DLD1 (cell line): ENCODE measurements around the gene GPC3.
"Not testable (repeated sequence)": the region's sequence is repeated elsewhere in the genome, so short reads cannot be mapped to it uniquely, and the experiment has no call there.

Source experiments
- in situ Hi-C: cut with HindIII; loops from 2 replicates; pipeline ENCODE4 v1.10.0; 2017; ENCODE audit warnings: low sequenced_read_pairs

GPC3 gene

DNA sequence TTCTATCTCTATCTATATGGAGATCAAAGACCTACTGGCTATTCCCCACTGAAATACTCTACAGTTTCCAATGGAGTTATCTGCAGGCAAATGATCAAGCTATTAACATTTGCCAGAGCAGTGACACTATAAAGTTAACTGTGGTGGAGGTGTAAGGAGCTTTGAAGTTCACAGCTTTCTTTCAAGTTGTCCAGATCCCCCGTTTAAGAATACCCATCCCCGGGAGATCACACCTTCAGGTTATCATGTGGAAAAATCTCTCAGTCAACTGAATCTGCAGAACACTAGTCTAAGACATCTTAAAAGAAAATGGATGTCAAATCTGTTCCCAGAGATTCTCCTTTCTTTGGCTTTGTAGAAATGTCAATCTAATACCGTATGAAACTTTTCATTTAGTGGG lies 80.1 kb downstream of the GPC3 start:
- in situ Hi-C loops: no loop called here

DNA sequence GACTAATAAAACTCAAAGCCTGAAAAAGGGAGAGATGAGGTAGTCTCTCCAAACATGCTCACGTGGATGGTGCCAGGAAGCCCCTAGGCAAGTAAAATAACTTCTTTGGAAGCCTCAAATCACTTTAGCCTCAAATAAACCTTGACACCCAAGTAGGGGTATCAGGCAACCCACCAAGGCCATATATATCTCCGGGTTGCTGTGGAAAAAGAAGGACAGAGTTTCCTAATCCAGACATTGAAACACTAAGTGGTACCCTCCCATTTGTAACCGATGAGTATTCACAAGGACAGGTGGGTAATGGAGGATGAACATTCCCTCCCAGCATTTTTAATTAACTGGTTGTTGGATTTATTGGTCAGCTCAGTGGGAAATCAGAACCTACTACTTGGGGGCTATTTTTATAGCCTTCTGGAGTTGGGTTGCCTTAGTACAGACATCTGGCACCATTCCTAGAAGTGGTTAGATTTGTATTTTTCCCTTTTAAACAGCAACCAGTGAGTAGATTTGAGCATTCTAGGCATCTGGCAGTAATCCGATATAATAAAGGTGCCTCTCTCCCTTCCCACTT lies 87.7 kb downstream of the GPC3 start:
- in situ Hi-C loops: no loop called here

DNA sequence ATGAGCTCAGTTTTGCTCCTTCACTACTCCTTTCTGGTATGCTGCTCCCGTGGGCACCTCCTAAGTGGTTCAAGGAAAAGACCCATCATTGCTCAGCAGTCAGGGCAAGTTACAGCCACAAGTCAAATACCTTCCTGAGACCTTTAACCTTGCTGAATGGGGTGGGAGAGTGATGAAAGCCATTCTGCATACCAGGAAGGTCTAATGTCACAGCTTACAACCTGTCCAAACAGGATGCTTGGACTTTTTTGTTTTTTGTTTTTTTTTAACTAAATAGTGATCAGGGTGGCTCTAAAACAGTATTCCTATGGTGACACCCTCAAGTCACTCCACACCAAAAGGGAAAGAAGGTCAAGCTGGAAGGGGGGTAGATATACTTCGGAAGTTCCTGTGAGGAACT lies 93.1 kb downstream of the GPC3 start:
- in situ Hi-C loops: no loop called here

DNA sequence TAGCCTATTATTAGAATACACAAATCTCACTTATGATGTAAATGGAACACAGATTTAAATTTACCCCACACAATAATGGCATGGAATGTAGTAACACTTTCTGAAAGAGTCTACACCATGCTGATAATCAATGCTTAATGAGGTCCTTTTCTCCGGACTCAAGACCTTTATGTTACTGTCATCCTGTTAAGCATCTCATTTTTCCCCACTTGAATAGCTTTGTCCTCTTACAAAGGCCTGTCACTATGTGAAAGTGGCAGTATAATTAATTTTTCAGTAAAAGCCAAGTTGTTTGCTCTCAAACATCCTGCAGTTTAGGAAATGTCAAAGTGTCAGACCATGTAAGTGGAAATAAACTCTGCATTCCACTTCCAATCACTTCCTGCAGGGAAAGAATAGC lies 96.4 kb downstream of the GPC3 start:
- in situ Hi-C loops: no loop called here

DNA sequence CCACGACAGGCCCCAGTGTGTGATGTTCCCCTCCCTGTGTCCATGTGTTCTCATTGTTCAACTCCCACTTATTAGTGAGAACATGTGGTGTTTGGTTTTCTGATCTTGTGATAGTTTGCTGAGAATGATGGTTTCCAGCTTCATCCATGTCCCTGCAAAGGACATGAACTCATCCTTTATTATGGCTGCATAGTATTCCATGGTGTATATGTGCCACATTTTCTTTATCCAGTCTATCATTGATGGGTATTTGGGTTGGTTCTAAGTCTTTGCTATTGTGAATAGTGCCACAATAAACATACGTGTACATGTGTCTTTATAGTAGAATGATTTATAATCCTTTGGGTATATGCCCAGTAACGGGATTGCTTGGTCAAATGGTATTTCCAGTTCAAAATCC lies 97.3 kb downstream of the GPC3 start:
- in situ Hi-C loops: not testable (repeated sequence)

DNA sequence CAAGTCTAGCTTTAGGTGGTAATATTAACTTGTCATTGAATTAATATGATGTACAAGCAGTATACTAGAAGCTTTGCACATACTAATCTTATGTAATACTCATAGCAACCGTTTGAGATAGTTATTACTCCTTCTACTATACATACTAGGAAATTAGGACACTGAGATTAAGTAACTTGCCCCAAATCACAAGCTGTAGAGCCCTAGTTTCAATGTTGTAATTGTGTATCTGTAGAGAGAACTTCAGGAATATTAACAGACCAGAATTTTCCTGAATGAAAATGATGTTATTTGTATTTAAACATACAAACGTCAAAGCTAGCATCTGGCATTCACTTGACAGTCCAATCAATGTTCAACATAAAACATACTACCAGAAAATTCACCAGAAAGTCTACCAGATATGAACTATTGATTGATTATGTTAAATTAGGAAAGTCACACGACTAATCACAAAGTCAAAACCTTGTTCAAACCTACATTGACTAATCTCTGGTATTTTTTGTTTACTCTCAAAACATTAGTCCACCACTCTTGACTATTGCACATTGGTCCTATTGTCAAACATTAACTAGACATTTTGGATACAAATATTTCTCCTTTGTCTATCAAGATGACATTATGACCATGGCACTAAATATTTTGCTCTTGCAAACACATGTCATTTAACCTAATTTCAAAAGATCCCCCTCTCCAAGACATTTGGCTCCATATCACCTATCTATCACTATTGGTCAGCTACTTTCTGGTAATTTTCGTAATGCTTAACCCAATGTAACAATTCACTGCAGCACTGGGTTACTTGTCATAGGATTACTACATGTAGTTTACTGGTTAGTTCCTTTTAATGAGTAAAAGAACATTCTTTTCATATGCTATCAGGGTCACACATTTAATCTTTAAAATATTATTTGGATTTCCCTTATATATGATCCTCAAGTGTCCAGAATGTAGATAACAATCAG lies 100.7 kb downstream of the GPC3 start:
- in situ Hi-C loops: no loop called here

DNA sequence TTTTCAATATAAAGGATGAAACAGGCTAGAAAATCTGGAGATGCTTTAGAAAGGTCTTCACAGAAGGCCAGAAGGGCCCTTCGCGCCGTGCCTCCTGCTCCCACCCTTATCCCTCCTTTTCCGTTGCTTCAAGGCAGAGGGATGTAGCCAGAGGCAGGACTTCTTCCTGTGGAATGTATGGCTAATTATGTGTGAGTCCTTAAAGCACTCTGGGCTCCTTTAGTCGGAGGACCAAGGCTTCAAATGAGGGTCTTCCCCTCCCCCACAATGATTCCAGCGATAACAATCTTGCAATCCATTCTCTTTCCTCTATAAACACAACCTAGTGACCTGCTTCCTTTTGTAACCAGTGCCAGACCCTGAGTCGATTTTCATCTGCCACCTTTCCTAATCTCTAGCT lies 103.5 kb downstream of the GPC3 start:
- in situ Hi-C loops: no loop called here

DNA sequence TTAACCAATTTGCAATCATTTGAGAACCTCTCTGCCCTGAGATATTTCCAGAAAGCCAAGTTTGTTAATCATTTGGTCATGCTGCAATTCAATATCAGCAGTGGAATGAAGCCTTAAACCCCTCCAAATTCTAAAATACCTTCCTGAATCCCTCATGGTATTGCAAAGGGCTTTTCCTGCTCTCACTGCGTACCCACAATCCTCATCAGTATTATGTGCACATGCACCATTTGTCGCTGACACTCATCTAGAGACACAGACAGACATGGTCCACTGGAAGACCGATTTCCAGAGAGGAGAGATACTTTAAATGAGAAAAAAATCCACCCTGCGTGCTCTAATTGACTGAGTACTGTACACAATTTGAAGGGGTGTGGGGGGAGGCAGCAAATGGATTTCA lies 104.4 kb downstream of the GPC3 start:
- in situ Hi-C loops: no loop called here

DNA sequence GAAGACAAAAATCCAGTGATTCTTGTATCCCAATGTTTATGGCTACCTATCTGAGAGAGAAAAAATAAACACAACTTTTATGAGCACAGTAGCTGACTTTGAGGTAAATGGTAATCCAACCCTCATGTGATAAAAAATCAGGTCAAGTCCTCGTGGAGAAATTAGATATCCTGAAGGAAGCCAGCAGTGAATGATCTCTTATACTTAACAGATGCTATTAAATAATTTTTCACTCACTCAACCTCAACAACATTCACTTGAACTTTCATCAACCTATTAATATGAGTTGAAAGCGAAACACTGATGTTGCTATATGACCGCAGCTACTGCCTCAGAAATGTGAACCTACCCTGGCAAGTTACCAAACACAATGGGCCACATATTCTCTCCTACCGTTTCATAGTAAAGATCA lies 105.4 kb downstream of the GPC3 start:
- in situ Hi-C loops: no loop called here

DNA sequence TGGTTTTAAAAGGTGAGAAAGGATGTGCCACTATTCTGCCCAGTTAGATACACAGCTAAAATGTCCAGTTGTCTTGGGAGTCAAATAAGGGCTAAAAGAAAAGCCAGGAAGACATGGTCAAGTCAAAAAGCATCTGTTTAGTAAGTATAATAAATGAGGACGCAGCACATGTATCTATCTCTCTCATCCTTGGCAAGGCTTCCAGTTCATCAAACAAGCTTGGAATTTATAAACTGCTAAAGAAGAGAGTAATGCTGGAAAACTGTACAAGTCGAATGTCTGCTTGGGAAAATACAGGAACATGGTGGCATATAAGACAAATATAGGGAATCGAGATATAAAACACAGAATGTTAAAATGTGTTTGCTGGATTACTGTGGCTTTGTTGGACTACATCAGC lies 106.7 kb downstream of the GPC3 start:
- in situ Hi-C loops: no loop called here

DNA sequence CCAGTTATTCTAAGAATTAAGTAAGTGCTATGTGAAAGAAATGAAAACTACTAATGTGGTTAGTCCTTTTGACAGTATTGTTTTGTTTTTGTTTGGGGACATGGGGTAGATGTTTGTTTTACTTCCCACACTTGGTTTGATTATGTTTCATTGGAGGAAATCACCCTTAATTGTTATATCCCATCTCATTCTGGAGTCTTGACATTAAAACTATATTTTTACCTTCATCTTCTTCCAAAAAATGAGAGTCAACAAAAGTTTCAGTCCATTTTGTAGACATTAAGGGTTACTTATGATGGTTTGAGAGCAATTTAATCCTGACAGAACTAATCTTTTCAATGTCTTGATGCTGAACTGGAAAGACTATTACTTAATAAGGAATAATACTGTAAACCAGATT lies 108.7 kb downstream of the GPC3 start:
- in situ Hi-C loops: no loop called here

DNA sequence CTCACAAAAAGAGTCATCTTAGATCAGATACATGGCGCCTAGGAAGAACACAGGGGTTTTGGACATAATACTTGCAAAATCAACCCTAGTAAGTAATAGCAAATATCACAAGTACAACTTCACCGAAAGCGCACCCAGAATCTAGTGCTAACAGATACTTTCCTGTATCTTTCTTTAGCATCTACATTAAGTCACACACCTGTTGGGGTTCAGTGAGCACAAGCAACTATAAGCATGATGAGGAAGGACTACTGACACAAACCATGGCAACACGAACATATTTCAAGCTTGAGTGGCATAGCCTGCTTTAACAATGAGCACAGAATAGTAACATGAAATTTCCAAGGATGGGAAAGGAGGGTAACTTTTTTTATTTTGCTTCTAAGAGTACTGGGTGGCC lies 116.1 kb downstream of the GPC3 start:
- in situ Hi-C loops: no loop called here

DNA sequence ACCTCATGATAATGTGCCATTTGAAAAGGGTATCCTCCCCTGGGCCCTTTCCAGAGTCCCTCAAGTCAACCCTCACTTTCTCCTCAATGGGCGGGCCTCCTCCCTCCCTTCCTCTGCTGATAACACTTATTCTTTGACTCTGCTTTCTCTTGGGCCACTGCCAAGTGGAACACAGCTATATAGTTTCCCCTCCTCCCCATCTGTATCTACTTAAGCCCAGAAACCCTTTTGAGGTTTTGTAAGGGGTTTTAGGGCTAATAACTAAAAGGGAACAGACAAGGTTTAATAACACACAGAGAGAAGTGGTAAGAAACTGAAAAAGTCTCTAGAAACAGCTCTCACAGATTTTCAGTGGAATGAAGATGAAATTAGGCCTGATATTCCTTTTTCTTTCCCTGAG lies 116.7 kb downstream of the GPC3 start:
- in situ Hi-C loops: no loop called here

DNA sequence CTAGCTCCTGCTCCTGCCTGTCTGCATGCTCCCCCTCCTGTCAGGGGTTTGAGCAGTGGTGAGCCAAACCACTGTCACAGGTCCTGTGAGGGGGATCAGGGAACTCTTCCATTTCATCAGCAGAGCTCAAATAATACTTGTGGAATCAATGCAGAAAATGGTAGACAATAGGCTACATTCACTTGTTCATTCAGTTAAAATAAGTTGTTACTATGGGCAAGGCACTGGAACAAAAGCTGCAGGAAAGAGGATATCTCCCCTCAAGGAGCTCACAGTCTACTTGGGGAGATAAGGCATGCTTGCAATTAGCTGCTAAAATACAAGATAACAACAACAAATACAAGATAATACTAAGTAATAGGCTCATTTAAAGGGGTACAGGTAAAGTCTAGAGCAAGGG lies 117.1 kb downstream of the GPC3 start:
- in situ Hi-C loops: no loop called here

DNA sequence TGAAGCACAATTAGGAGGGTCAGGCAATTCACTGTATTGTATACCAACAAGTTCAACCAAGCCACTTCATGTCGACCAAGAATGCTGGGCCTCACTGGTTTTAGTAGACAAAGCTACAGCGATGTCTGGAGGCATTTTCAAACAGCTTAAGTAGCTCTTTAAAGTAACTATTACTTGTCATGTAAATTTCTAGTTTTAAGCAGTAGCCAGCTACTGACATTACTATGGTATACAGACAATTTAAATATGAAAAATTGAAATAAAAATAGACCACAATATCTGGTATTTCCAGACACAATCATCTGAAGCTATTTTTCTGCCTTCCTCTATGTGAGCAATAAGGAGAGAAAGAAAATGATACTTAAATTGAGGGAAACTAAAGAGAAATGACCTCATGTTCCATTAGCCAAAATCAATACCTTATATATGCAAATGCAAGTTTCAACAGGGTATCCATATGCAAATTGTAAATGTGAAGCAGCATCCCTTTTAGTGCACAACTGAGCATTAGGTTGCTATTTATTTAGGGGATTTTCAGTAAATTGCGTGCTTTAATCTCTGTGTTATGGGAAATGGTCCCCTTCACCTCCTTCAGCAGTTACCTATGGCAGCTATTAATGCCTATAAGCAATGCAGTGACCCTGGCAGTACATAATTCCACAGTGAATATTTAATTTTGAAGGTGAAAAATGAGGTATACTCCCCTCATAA lies 119.5 kb downstream of the GPC3 start:
- in situ Hi-C loops: no loop called here

DNA sequence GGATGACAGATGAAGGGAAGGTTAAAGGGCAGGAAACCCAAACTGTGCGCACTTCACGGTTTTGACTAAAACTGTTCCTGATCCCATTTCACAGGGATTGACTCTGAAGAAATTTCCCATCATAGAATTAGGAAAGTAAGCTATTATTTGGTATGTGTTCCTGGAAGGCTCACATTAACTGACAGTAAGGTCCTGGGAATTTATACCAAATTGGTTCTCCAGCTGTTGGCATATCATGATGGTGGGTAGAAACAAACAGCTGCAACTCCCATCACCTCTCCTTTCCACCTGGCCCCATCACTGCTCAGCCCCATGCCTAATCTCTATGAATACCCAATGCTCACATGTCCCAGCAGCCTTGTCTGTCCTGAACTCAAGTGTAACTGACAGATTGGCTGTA lies 121.2 kb downstream of the GPC3 start:
- in situ Hi-C loops: no loop called here

DNA sequence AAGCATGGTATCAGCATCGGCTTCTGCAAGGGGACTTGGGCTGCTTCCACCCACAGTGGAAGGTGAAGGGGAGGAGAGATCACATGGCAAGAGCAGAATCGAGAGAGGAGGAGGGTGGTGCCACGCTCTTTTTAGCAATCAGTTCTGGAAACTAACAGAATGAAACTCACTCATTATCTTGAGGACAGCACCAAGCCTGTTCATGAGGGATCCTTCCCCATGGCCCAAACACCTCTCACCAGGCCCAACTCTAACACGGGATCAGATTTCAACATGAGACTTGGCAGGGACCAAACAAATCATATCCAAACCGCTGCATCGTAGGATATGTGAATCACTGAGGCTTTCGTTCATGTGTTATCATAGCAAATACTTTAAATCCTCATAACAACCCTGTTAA lies 125.5 kb downstream of the GPC3 start:
- in situ Hi-C loops: no loop called here

DNA sequence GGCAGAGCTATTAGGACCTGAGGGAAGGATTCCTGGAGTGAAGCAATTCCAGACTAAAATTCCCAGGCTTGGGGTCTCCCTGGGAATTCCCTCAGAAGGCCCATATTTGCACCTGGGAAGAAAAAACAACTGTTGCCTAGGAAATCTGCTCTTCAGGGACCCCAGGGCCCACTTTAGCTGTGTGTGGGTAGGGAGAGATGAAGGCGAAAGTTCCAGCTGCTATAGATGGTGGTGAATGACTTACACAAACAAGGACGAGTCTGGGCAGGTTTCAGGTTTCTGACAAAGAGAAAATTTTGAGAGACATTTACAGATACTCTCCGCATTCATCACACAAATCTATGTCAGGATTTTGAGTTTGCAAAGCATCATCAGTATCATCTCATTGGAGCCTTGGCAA lies 126.1 kb downstream of the GPC3 start:
- in situ Hi-C loops: no loop called here

DNA sequence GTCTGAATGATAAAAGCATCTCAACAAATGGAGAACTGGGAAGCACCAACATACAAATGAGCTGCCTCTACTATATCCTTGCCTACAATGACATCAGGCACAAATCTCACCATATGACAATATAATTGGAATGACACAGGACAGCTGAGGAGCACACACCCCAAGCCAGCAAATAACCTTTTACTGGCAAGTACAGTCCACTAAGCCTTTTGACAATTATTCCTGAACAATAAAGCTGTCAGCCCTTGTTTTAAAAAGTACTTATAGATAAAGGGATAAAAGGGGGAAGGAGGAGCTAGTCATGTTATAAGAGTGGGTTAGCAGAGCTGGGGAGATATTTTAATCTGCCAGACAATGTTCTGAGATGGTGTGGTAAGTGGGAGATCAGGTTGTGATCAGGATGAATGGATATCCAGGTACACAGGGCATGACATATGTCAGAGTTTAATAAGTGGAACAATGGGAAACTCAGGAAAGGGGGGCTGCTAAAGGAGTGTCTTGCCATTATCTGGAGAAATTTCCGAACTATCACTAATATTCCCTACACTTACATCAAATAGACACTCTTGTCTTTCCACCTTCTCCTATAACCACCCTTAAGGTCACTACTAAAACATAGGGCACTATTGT lies 127.6 kb downstream of the GPC3 start:
- in situ Hi-C loops: no loop called here

DNA sequence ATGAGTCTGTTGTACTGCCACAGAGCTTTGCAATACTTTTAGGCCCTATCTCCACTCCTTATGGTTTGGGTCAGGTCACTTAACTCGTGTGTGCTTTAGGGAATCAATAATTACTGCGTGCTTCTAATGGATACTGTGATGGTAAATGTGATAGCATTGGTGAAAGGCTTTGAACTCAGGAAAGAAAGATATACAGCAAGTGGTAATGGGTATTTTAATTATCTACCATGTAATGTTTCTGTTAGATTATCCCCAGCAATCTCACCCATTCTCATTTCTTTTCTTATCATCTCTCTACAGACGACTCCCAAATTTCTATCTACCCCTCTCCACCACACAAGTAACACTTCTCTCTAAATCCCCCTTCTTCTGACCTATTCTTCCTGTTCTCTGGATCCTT lies 128.6 kb downstream of the GPC3 start:
- in situ Hi-C loops: no loop called here

DNA sequence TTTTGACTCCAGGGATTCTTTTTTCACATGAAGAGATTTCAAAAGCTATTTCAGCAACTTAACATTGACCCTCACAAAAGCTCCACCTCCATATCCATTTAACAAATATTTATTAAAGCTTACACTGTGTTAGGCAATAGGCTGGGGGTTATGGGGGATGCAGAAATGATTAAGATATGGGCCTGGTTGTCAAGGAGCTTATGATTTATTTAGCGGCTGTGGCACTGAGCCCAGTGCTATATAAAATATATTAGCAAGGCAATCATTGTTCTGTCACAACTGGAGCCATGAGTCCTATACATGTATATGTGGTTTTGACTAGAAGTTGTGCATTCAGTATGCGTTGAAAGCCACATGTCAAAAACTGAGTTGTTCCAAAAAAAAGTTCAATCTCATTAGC lies 131.1 kb downstream of the GPC3 start:
- in situ Hi-C loops: no loop called here
